ENCODE data around the gene MYO1B. TPM values are rescaled to one million over a fixed set of nuclear protein-coding genes. Genes with fewer than 3 reads are reported as not detected.

Gene MYO1B
- total RNA-seq, 1 experiment from 2014 or later, result 43.2 TPM

GRCh38 chr2:191250400-191250799 is 5.2 kb downstream of the MYO1B start:
- Histone ChIP-seq H3K79me2 (ENCODE audit: insufficient read depth, low read length) (peaks cover 55% of the 10 kb centered on the region; the same call in 1 of the 2 replicates), H2AK5ac (ENCODE audit: insufficient read length, low read length) (no peak overlapping the region), H3K9me3 (ENCODE audit: control insufficient read depth, low read depth, low read length) (no peaks in the 10 kb centered on the region), H3K18ac (ENCODE audit: insufficient read length, low read depth, low read length) (no peak overlapping the region), H3K56ac (ENCODE audit: insufficient read length, low read depth, low read length) (no peak overlapping the region), H3K79me1 (ENCODE audit: insufficient read depth, low read depth, low read length, poor library complexity, severe bottlenecking) (peaks cover 9% of the 10 kb centered on the region), H3K14ac (ENCODE audit: insufficient read depth, low read length) (no peak overlapping the region), H4K91ac (ENCODE audit: insufficient read length, low read depth, low read length) (no peak overlapping the region), H4K8ac (replicated peaks; ENCODE audit: insufficient read length, low read depth, low read length) (no peak overlapping the region), H3K27ac (ENCODE audit: insufficient read length, low read depth, low read length) (no peak overlapping the region), H3T11ph (ENCODE audit: low read length) (no peak overlapping the region), H2BK120ac (ENCODE audit: low read depth, low read length, poor library complexity, severe bottlenecking) (no peak overlapping the region), H3K27me3 (ENCODE audit: insufficient read depth, low read length) (no peaks in the 10 kb centered on the region), H3K4ac (ENCODE audit: low read depth, low read length) (no peak overlapping the region), H3K23me2 (ENCODE audit: insufficient read length, low read depth, low read length, poor library complexity, severe bottlenecking) (peaks cover 12% of the 10 kb centered on the region), H2BK12ac (ENCODE audit: insufficient read length, low read depth, low read length) (no peak overlapping the region), H2BK20ac (ENCODE audit: low read depth, low read length, poor library complexity, severe bottlenecking) (no peak overlapping the region), H2BK15ac (ENCODE audit: low read depth, low read length) (no peak overlapping the region), H3K4me1 (ENCODE audit: insufficient read depth, low read length) (peaks cover 27% of the 10 kb centered on the region; the same call in 1 of the 2 replicates), H3K23ac (ENCODE audit: insufficient read length, low read depth, low read length) (no peak overlapping the region), H3K4me2 (ENCODE audit: insufficient read depth, insufficient read length, low read length) (no peak overlapping the region), H2BK5ac (ENCODE audit: insufficient read length, low read length) (no peak overlapping the region), H2AFZ (ENCODE audit: low read length) (no peak overlapping the region), H3K9ac (ENCODE audit: extremely low read depth, insufficient read length, low read length) (no peak overlapping the region), H4K20me1 (ENCODE audit: control insufficient read depth, insufficient read depth, insufficient read length) (no peaks in the 10 kb centered on the region), H4K5ac (ENCODE audit: insufficient read length, low read depth, low read length) (no peak overlapping the region)
- H3K27me3 Mint-ChIP-seq (ENCODE audit: low read depth), result peaks cover 1% of the 10 kb centered on the region; the same call in 1 of the 2 replicates
- no CpG with 5 or more reads among the region's 1 CpG for WGBS (ENCODE audit: extremely low coverage, insufficient read length, low lambda C conversion rate)
- no peak overlapping the region for H3K4me3 Mint-ChIP-seq
- no peak for TF ChIP-seq CTCF (conservative IDR thresholded peaks at IDR 0.05)
- H3K4me1 Mint-ChIP-seq, result peaks cover 55 to 64% of the 10 kb centered on the region in 2 experiments
- no peak for DNase-seq
- H3K9me3 Mint-ChIP-seq, result no peaks in the 10 kb centered on the region
- no peak overlapping the region for H3K27ac Mint-ChIP-seq
- H3K36me3 Mint-ChIP-seq (ENCODE audit: insufficient read depth in 1 of 3, low read depth in 3 of 3), result peaks cover 0 to 1% (median 0%) of the 10 kb centered on the region in 3 experiments; a peak in 1 of 7 replicates

All from H9 (cell line).